Erythroblast (primary cell): ENCODE results near the gene BMF.
"Not testable (repeated sequence)": the region's sequence is repeated elsewhere in the genome, so short reads cannot be mapped to it uniquely, and the experiment has no call there.

Experiments
- DNase-seq, 2 experiments: peaks; one replicate each; lab custom pipeline; 2025; lab: John Stamatoyannopoulos, UW
- GATA1 ChIP-seq: IDR thresholded peaks from 2 replicates; pipeline ENCODE4 v1.6.1; 2011; ENCODE audit warnings: low read depth, mild to moderate bottlenecking, control low read depth, low read length, moderate library complexity
- POLR2A ChIP-seq: IDR thresholded peaks from 2 replicates; pipeline ENCODE4 v1.6.1; 2011; ENCODE audit warnings: mild to moderate bottlenecking, low read length

The BMF gene, protein sequence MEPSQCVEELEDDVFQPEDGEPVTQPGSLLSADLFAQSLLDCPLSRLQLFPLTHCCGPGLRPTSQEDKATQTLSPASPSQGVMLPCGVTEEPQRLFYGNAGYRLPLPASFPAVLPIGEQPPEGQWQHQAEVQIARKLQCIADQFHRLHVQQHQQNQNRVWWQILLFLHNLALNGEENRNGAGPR

DNA sequence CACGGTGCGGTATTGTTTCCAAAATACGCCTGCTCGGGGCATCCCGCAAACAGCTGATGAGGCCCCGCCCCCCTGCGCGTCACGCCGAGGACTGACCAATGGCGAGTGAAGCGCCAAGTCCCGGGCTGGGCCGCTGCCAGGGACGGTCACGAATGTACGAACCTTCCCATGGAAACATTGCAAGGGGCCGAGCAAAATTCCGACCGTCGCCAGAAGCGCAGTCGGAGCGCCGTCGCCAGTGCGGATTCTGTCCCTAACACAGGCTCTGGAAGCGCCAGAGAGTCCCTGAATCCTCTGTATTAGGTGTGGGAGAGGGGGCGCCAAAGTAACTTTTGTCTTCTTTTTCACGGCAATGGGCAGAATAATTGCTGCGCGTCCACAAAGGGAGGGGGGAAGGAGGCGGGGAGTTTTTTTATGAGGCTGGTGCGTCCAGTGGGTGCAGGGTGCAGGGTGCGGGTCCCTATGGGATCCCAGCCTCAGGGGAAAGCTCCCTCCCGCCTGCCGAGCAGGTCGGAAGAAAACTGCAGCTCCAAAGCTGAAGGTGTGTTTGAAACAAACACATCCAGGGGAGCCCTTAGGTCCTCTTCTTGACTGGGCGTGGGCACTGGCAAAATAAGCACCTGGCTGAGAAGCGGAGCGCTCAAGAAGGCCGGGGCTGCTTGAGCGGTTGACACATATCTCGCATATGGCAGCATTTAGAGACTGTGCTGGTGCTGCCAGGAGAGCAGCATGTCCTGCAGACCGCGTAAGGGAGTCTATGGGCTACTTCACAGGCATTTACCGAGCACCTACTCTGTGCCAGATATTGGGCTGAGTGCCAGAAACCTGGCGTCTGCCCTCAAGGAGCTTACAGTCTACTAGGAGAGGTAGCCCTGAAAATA is at the start of gene BMF:
Gene BMF (minus strand): TSS at position 25 of the 881 bp plus-strand sequence. CDS start 2,793 bp downstream, outside the sequence.
- peak; percentile 99 for DNase-seq
- TF ChIP-seq GATA1, result no peak
- no peak for TF ChIP-seq POLR2A

DNA sequence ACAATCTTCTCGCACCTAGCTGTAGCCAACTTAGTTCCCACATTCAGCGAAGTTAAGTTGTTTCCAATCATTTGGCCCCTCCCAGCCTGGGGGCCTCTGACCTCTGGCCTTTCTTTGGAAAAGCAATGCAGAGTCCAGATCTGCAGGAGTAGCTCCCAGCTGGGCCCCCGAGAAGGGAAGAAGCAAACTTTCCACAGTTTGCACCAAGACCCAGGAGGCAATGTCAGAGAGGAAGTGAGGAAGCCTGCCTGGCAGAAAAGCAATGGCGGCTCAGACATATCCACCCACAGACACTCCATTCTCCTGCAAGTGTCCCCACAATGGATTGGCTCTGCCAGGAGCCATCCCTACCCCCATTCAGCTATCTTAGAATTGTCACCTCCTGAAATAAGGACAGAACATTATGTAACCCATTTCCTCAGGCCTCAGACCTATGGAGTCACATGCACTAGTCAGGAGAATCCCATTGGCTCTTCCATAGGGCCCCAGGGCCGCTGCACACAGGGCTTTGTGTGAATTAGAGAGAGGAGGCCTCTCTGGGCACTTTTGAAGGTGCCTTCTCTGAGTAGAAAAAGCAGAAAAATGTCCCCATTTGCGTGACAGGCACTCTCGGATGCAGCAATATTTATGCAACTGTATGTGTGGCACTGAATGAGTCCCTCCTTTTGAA is 49.2 kb upstream of the BMF start:
- DNase-seq, result no peak
- TF ChIP-seq POLR2A, result no peak
- TF ChIP-seq GATA1, result no peak

DNA sequence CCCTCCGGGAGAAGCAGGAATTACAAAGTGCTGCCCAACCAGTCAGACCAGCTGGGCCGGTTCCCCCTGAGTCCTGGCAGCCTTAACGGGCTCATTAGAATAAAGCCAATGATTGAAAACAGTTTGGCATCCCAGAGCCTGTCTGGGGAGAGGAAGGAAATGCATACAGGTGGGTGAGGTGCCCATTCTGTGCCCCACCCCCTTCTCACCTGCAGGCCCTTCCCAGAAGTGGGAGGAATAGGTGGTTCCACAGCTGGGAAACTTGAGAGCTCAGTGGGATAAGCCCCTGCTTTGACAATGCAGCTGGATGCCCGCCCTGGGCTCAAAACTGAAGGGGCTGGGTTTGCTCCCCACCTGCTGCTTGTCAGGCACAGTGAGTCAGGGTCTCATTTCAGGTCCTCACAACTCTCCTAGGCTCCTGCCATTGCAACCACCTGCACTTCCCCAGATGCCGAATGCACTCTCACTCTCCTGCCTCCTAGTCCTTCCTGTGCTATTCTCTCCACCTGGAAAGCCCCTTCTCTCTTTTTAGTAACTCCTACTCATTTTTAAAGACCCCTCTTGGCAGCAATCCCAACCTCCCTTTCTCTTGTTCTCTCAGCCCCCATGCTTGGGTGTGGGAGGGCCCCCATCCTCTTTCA is 46.7 kb upstream of the BMF start:
- no peak for TF ChIP-seq POLR2A
- TF ChIP-seq GATA1, result no peak
- DNase-seq, result no peak

DNA sequence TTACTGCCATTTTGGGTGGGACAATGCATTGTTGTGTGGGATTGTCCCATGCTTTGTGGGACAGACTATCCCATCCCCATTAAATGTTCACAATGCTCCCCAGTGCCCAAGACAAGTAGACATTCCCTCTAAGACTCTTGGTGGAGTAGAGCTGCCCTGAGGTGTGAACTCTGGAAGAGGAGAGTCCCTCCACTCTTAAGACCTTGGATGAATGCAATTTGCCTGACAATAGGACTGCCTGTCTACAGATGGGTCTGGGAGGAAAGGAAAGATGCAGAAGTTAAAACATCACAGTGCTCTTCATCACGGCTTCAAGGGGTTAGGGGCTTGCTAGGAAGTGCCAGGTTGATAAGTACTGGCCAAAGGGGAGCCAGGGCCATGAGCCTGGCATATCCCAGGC is 46.1 kb upstream of the BMF start:
- not testable (repeated sequence) for DNase-seq

DNA sequence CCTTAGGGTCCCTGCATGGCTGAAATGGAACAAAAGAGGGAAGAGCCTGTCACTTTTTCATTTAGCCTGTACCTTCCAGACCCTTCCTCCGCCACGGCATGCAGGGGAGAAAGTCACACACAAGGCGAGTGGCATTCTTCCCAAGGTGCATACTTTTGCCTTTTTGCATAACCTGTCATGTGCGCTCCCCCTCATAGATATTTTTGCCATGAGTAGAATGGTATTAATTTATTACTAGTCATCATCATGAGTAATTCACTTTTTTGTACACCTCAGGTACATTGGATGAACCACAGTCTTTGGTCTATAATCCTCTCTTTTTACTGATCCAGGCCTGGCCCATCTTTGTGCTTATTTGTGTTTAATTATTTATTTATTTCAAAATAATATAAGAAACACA is 43.3 kb upstream of the BMF start:
- no peak for DNase-seq
- TF ChIP-seq POLR2A (no peak), GATA1 (no peak)

DNA sequence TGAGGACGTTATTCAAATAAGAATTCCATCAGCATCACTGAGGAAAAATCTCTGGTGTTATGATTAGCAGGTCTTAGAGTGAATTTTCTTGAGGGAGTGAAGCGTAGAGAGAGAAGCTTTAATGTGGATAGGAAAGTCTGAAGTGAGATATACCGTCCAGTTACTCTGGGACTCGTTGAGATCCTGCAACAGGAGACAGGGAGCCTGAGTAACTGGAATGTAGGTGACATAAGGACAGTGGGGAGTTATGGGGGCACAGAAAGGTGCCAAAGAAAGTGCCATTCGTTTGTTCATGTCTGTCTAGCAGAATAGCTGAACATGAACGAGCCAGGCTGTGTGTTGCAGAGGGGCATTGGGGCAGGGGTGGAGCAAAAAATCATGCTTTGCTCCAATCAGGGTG is 42.8 kb upstream of the BMF start:
- no peak for DNase-seq
- TF ChIP-seq POLR2A (no peak), GATA1 (no peak)

DNA sequence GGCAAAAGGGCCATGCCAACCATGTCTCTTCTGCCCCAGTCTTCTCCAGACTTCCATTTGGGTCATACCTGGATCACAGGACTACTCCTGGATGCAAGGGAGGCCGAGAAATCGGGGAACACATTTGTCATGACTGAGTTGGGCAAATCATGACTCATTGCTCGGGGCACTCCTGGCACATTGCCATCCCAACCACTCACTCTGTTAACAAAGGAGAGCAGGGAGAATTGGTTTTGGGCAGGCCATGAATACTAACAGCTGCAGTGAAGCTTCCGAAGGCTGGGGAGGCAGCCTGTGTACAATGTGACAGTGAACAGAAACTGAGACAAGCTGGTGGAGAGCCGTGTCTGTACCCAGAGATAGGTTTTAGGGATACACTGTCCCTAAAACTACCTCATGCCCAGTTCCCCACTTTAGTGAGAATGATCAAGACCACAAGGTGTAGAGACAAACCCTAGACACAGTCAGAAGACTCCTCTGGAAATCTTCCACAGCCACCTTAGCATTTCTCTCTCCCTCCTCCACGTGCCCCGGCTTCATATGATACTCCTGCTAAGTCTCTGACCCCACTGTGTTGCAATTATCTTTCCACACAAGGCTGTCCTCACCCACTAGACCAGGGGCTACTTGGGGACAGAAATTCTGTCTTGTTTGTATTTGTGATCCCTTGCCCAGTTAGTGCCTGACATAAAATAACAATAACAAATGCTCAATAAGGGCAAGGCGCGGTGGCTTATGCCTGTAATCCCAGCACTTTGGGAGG is 41.7 kb upstream of the BMF start:
- peak in 1 of 2 experiments; percentile 28 for DNase-seq
- no peak for TF ChIP-seq GATA1

DNA sequence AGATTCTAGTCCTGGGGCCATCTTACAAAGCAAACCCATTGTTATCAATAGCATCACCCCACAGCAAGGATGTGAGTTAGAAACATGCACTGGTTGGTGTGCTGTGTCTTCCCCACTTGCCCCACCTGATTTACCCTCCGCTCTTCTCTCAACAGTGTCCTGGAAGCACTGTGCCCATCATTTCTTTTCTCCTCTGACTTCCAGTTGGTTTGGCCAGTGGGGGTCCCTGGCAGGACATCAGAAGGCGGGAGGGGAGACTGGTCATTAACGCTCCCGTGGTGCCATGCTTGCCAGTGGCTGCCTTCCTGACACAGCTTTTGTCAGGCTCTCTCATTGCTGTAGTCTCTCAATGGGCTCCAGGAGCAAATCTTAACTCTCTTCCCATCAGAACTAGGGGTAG is 40.7 kb upstream of the BMF start:
- DNase-seq, result no peak
- TF ChIP-seq GATA1, result no peak
- no peak for TF ChIP-seq POLR2A

DNA sequence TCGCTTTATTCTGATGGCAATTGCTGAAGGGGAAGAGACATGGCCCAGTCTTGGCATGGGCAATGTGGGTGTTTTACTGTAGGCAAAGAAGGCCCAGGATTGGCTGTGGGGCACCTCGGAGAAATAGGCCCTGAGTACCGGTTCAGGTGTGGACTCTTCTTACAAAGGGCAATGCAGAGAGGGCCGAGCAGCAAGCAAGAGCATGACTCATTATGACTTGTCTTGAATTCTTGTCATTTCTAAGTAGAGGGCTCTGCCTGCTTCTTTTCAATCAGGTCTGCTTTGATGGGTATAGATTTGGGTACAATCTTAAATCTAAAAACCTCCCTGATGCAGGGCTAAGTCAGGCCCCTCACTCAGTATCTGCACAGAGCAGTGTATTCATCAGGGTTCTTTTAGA is 37.4 kb upstream of the BMF start:
- TF ChIP-seq POLR2A (no peak), GATA1 (no peak)
- no peak for DNase-seq

DNA sequence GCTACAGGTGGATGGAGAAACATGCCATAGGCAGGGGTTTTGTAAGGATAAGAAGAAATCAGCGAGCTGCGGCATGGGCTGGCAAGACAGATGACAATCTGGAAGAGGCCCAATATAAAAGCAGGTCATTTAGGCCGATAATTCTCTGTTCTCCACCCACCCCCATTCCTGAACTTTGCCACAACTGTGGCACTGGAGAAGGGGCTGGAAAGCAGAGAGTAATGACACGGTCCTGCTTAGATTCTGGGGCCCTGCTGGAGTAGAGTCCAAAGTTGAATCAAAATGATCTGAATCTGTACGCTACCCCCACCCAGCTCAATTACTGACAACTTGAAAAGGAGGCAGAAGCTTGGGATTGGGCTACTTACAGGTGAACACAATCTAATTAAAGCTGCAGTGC is 33.7 kb upstream of the BMF start:
- TF ChIP-seq GATA1 (no peak), POLR2A (no peak)
- DNase-seq, result no peak

DNA sequence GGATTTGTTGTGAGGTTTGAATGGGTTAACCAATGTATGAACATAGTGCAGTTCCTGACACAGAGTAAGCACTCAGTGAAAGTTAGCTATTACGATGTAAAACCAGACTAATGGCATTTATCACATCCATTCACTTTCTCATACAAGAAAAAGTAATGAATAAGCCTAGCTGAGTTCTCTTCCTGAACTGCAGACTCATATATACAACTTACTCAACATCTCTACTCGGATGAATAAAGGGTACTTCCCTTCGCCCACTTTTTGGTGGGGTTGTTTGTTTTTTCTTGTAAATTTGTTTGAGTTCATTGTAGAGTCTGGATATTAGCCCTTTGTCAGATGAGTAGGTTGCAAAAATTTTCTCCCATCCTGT is 29.5 kb upstream of the BMF start:
- DNase-seq, result not testable (repeated sequence)

DNA sequence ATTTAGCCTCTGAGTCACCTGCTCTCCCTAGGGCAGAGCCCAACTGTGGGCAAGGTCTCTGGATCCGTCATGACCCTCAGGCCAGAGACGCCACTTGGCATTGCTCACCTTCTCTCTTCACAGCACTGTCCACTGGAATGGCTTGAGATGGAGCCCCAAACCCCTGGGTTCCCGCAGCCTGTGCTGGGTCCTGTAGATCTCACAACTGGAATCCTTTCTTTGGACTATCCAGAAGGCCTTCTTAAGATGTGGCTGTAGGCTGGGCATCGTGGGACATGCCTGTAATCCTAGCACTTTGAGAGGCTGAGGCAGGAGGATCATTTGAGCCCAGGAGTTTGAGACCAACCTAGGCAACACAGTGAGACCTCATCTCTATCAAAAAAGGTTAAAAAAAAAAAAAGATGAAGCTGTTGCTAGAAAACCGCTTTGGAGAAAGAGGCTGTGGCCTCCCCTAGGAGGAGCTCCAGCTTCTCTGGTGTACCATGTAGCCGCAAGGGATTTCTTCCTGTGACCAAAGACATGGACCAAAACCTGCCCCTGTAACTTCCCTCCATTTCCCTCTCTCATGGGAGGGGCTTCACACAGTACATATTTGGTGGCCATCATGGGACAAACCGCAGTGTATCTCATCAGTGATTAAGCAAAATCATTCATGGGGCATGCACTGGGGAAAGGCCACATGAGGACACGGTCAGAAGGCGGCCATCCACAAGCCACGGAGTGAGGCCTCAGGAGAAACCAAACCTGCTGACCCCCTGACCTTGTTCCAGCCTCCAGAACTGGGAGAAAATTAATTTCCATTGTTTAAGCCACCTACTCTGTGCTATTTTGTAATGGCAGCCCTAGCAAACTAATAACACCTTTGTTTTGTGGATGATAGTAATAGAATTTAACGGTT is 28.9 kb upstream of the BMF start:
- DNase-seq, result no peak
- TF ChIP-seq GATA1 (no peak), POLR2A (no peak)
